Measurements from ENCODE around the gene PLXNA4. TPM values are rescaled to one million over a fixed set of nuclear protein-coding genes. Genes with fewer than 3 reads are reported as not detected.
"Not testable (repeated sequence)": the region's sequence is repeated elsewhere in the genome, so short reads cannot be mapped to it uniquely, and the experiment has no call there.

The PLXNA4 gene
- total and polyA plus RNA-seq, 4 donors: 0.63 to 4.6 (median 2.1) TPM

DNA sequence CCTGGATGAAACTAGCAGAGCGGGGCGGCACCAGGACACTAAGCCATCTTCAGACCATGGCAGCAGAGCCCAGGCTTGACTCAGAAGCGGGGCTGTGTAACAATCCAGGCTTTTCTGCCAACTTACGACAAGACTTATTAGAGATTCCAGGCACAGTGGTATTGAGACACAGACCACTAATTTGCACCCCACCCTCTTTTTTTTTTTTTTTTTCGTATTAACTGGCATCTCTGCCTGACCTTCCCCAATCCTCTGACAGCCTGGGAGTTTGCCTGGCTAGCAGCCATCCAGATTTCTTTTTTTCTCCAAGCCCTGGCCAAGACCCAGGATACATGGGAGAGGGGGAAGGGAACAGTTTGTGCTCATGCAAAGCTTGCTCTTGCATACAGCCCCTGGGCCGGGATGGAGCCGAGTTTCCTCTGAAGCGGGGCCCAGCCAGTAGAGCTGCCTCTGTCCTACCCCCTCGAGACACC, 182.4 kb downstream of the PLXNA4 start:
- Histone ChIP-seq H3K9me3 (ENCODE audit: control insufficient read depth in 4 of 4, insufficient read depth in 3 of 4, low read length in 3 of 4) (no peaks in the 10 kb centered on the region), H3K4me1 (ENCODE audit: control insufficient read depth in 5 of 5, insufficient read depth in 5 of 5, low read length in 5 of 5) (peaks cover 0 to 13% (median 6%) of the 10 kb centered on the region in 5 donors), H3K9ac (ENCODE audit: insufficient read depth in 1 of 2, low read length in 2 of 2) (no peak overlapping the region), H3K27me3 (ENCODE audit: control insufficient read depth in 3 of 3, insufficient read depth in 3 of 3, low read length in 2 of 3) (peaks cover 0 to 4% (median 2%) of the 10 kb centered on the region in 3 donors), H3K4me3 (no peak overlapping the region), H3K36me3 (ENCODE audit: control insufficient read depth in 4 of 4, insufficient read depth in 4 of 4, low read length in 4 of 4) (no peaks in the 10 kb centered on the region), H3K27ac (ENCODE audit: low read depth in 1 of 2, low read length in 1 of 2) (no peak overlapping the region)
- TF ChIP-seq, protein P1, sequence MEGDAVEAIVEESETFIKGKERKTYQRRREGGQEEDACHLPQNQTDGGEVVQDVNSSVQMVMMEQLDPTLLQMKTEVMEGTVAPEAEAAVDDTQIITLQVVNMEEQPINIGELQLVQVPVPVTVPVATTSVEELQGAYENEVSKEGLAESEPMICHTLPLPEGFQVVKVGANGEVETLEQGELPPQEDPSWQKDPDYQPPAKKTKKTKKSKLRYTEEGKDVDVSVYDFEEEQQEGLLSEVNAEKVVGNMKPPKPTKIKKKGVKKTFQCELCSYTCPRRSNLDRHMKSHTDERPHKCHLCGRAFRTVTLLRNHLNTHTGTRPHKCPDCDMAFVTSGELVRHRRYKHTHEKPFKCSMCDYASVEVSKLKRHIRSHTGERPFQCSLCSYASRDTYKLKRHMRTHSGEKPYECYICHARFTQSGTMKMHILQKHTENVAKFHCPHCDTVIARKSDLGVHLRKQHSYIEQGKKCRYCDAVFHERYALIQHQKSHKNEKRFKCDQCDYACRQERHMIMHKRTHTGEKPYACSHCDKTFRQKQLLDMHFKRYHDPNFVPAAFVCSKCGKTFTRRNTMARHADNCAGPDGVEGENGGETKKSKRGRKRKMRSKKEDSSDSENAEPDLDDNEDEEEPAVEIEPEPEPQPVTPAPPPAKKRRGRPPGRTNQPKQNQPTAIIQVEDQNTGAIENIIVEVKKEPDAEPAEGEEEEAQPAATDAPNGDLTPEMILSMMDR (IDR thresholded peaks at IDR 0.05; ENCODE audit: control extremely low read depth, extremely low read depth): no peak
- 60 to 68% methylated on average over 9 of the region's 9 CpGs for WGBS, 2 donors
- ATAC-seq (ENCODE audit: insufficient read depth, low FRiP score): peak; percentile 39
- DNase-seq: peak; percentile 70 to 86 (median 82)

DNA sequence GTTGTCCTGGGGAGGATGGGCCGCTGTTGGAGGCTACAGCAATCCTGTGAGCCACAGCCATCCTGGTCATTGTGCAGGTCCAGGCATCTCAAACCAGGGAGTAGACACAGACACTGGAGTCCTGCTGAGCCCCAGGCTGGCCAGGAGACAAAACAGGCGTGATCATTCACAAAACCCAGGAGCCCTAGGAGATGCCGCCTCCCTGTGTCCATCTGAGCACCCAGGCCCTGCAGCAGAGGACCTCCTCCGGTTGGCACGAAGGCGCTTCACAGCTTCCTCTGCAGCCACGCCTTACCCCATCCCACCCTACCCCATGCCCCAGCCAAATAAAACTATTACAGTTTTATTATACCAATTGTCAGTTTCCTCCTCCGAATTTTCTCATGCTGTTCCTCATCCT, 183.6 kb downstream of the PLXNA4 start:
- ATAC-seq (ENCODE audit: insufficient read depth, low FRiP score): no peak
- 93 to 94% methylated on average over 8 of the region's 8 CpGs for WGBS, 2 donors

DNA sequence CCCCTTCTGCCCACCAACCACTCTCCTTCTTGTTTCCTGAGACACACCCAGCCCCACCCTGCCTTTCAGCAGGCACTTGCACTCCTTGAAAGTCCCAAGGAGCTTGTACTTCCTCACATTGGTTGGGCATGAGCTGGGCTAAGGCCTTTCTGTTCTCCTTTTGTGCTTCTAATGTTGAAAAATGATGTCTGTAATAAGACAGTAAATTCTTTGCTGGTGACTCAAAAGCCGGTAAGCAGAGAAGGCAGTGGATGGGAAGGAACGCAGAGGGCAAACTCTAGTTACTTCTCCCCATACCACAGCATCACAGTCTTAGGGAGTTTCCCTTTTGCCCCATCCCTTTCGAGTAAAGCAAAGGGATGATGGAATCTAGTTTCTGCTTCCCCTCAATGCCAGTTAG, 185.6 kb downstream of the PLXNA4 start:
- WGBS, 2 donors: 70 to 82% methylated on average over 3 of the region's 3 CpGs

More for the DNA sequence above, 183.6 kb downstream of the PLXNA4 start:
- no peak overlapping the region for H3K9ac ChIP-seq (ENCODE audit: insufficient read depth in 1 of 2, low read length in 2 of 2)
- no peaks in the 10 kb centered on the region for H3K9me3 ChIP-seq (ENCODE audit: control insufficient read depth in 4 of 4, insufficient read depth in 3 of 4, low read length in 3 of 4)
- no peak overlapping the region for H3K4me3 ChIP-seq
- TF ChIP-seq, protein P1 (IDR thresholded peaks at IDR 0.05; ENCODE audit: control extremely low read depth, extremely low read depth): no peak
- DNase-seq: no peak
- H3K4me1 ChIP-seq (ENCODE audit: control insufficient read depth in 5 of 5, insufficient read depth in 5 of 5, low read length in 5 of 5): peaks cover 0 to 13% (median 6%) of the 10 kb centered on the region in 5 donors
- H3K27ac ChIP-seq (ENCODE audit: low read depth in 1 of 2, low read length in 1 of 2): no peak overlapping the region
- H3K36me3 ChIP-seq (ENCODE audit: control insufficient read depth in 4 of 4, insufficient read depth in 4 of 4, low read length in 4 of 4): no peaks in the 10 kb centered on the region
- peaks cover 0 to 8% (median 2%) of the 10 kb centered on the region in 3 donors for H3K27me3 ChIP-seq (ENCODE audit: control insufficient read depth in 3 of 3, insufficient read depth in 3 of 3, low read length in 2 of 3)

DNA sequence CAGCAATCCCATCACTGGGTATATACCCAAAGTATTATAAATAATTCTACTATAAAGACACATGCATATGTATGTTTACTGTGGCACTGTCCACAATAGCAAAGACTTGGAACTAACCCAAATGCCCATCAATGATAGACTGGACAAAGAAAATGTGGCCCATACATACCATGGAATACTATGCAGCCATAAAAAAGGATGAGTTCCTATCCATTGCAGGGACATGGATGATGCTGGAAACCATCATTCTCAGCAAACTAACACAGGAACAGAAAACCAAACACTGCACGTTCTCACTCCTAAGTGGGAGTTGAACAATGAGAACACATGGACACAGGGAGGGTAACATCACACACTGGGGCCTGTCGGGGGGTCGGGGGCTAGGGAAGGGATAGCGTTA, 186.2 kb downstream of the PLXNA4 start:
- H3K4me3 ChIP-seq: not testable (repeated sequence)

More for the DNA sequence above, 185.6 kb downstream of the PLXNA4 start:
- Histone ChIP-seq H3K4me1 (ENCODE audit: control insufficient read depth in 5 of 5, insufficient read depth in 5 of 5, low read length in 5 of 5) (peaks cover 0 to 22% (median 12%) of the 10 kb centered on the region in 5 donors), H3K4me3 (no peak overlapping the region), H3K9me3 (ENCODE audit: control insufficient read depth in 4 of 4, insufficient read depth in 3 of 4, low read length in 3 of 4) (no peaks in the 10 kb centered on the region), H3K9ac (ENCODE audit: insufficient read depth in 1 of 2, low read length in 2 of 2) (no peak overlapping the region), H3K36me3 (ENCODE audit: control insufficient read depth in 4 of 4, insufficient read depth in 4 of 4, low read length in 4 of 4) (no peaks in the 10 kb centered on the region), H3K27me3 (ENCODE audit: control insufficient read depth in 3 of 3, insufficient read depth in 3 of 3, low read length in 2 of 3) (peaks cover 0 to 10% (median 0%) of the 10 kb centered on the region in 3 donors), H3K27ac (ENCODE audit: low read depth in 1 of 2, low read length in 1 of 2) (no peak overlapping the region)
- DNase-seq: no peak
- TF ChIP-seq, protein P1 (IDR thresholded peaks at IDR 0.05; ENCODE audit: control extremely low read depth, extremely low read depth): no peak
- ATAC-seq (ENCODE audit: insufficient read depth, low FRiP score): no peak

More for the DNA sequence above, 186.2 kb downstream of the PLXNA4 start:
- H3K9ac ChIP-seq (ENCODE audit: insufficient read depth in 1 of 2, low read length in 2 of 2); H3K9me3 ChIP-seq (ENCODE audit: control insufficient read depth in 4 of 4, insufficient read depth in 3 of 4, low read length in 3 of 4); H3K27ac ChIP-seq (ENCODE audit: low read depth in 1 of 2, low read length in 1 of 2); ATAC-seq (ENCODE audit: insufficient read depth, low FRiP score); H3K36me3 ChIP-seq (ENCODE audit: control insufficient read depth in 4 of 4, insufficient read depth in 4 of 4, low read length in 4 of 4); DNase-seq: not testable (repeated sequence)
- WGBS, 2 donors: 96% methylated on average over 4 of the region's 4 CpGs
- Histone ChIP-seq H3K27me3 (ENCODE audit: control insufficient read depth in 3 of 3, insufficient read depth in 3 of 3, low read length in 2 of 3) (peaks cover 0 to 14% (median 0%) of the 10 kb centered on the region in 3 donors), H3K4me1 (ENCODE audit: control insufficient read depth in 5 of 5, insufficient read depth in 5 of 5, low read length in 5 of 5) (peaks cover 0 to 22% (median 12%) of the 10 kb centered on the region in 5 donors)
